ENCODE measurements around the gene PLXNB2.
A peak's percentile ranks its signal among the peaks of the same experiment; 100 is the strongest.

GRCh38 chr22:50318356-50318697 lies 10.9 kb upstream of the PLXNB2 start:
- TF ChIP-seq CTCF (IDR thresholded peaks at IDR 0.05; ENCODE audit: low read depth, low read length, poor library complexity, severe bottlenecking) (peak; percentile 35), EZH2phosphoT487 (IDR thresholded peaks at IDR 0.05; ENCODE audit: borderline replicate concordance, low read length) (no peak)
